ENCODE measurements around the gene HOOK2. TPM values are rescaled to one million over a fixed set of nuclear protein-coding genes. Genes with fewer than 3 reads are reported as not detected.

HOOK2 gene
- total RNA-seq, 1 experiment from 2014 or later: 20.3 TPM

- no peak for DNase-seq (ENCODE audit: low read depth)
These were observed 8.0 kb upstream of the HOOK2 start for GRCh38 chr19:12783291-12783848.

- DNase-seq (ENCODE audit: low read depth): peak; percentile 76
These were observed 7.3 kb upstream of the HOOK2 start for GRCh38 chr19:12782424-12783290.

- no peak for DNase-seq (ENCODE audit: low read depth)
These were observed 6.7 kb upstream of the HOOK2 start for GRCh38 chr19:12782174-12782423.

GRCh38 chr19:12779162-12779993 lies 4.0 kb upstream of the HOOK2 start:
- peak; percentile 79 for DNase-seq (ENCODE audit: low read depth)

GRCh38 chr19:12778905-12779161 lies 3.5 kb upstream of the HOOK2 start:
- no peak for DNase-seq (ENCODE audit: low read depth)

GRCh38 chr19:12778017-12778904 lies 2.9 kb upstream of the HOOK2 start:
- peak; percentile 84 for DNase-seq (ENCODE audit: low read depth)

GRCh38 chr19:12777217-12778016 lies 2.1 kb upstream of the HOOK2 start:
- DNase-seq (ENCODE audit: low read depth): peak; percentile 73

GRCh38 chr19:12773571-12773970 lies 1.8 kb downstream of the HOOK2 start:
- peak; percentile 75 for DNase-seq (ENCODE audit: low read depth)

GRCh38 chr19:12772323-12772722 lies 3.0 kb downstream of the HOOK2 start:
- DNase-seq (ENCODE audit: low read depth): no peak

GRCh38 chr19:12770922-12771321 lies 4.4 kb downstream of the HOOK2 start:
- no peak for DNase-seq (ENCODE audit: low read depth)

GRCh38 chr19:12769689-12770088 lies 5.7 kb downstream of the HOOK2 start:
- no peak for DNase-seq (ENCODE audit: low read depth)

GRCh38 chr19:12767666-12768065 lies 7.7 kb downstream of the HOOK2 start:
- DNase-seq (ENCODE audit: low read depth): no peak

- no peak for DNase-seq (ENCODE audit: low read depth)
These were observed 8.2 kb downstream of the HOOK2 start for GRCh38 chr19:12767150-12767549.

GRCh38 chr19:12766051-12766521 lies 9.3 kb downstream of the HOOK2 start:
- peak; percentile 78 for DNase-seq (ENCODE audit: low read depth)

- no peak for DNase-seq (ENCODE audit: low read depth)
These were observed 10.7 kb downstream of the HOOK2 start for GRCh38 chr19:12764698-12765097.

- no peak for DNase-seq (ENCODE audit: low read depth)
These were observed 12.3 kb downstream of the HOOK2 start for GRCh38 chr19:12763100-12763499.

- no peak for DNase-seq (ENCODE audit: low read depth)
These were observed 15.7 kb downstream of the HOOK2 start for GRCh38 chr19:12759686-12760085.

- peak; percentile 83 for DNase-seq (ENCODE audit: low read depth)
These were observed 17.6 kb downstream of the HOOK2 start for GRCh38 chr19:12757544-12758274.

GRCh38 chr19:12756150-12756883 lies 19.0 kb downstream of the HOOK2 start:
- no peak for DNase-seq (ENCODE audit: low read depth)

All from LHCN-M2 (cell line).